Thoracic aorta (tissue), 2 donors: ENCODE measurements around the gene TBC1D4. TPM values are rescaled to one million over a fixed set of nuclear protein-coding genes. Genes with fewer than 3 reads are reported as not detected.

Experiments
- ATAC-seq: fragments of 150-250 bp; one replicate; pipeline ENCODE4 v1.8.0; 2017; ENCODE audit warnings: low read depth; ENCODE audit not compliant: insufficient number of reproducible peaks, low FRiP score
- DNase-seq: peaks from one replicate; pipeline ENCODE4 v3.0.0-alpha.2; 2020; ENCODE audit warnings: low spot score
- H3K27ac ChIP-seq, 2 donors: fragments of 200-600 bp; sonication (generic); 1 replicate in 1 of 2; 2 replicates in 1 of 2; pipeline ENCODE4 v1.5.1; 2016; ENCODE audit warnings: mild to moderate bottlenecking in 2 of 2, moderate library complexity in 2 of 2
- H3K27me3 ChIP-seq: fragments of 200-600 bp; sonication (generic); replicated peaks from 2 replicates; pipeline ENCODE4 v1.6.0; 2016; ENCODE audit warnings: mild to moderate bottlenecking; ENCODE audit not compliant: insufficient read depth
- H3K36me3 ChIP-seq: fragments of 200-600 bp; sonication (generic); one replicate; pipeline ENCODE4 v1.5.1; 2016
- H3K4me1 ChIP-seq, 2 donors: fragments of 200-600 bp; sonication (generic); 1 replicate in 1 of 2; 2 replicates in 1 of 2; pipeline versions ENCODE4 v1.5.1 to v1.6.0; 2016; ENCODE audit warnings: low read depth in 2 of 2, mild to moderate bottlenecking in 1 of 2; ENCODE audit not compliant: control insufficient read depth in 1 of 2
- H3K4me3 ChIP-seq: fragments of 200-600 bp; sonication (generic); 2 replicates; pipeline ENCODE4 v1.5.1; 2016; ENCODE audit warnings: mild to moderate bottlenecking
- H3K9me3 ChIP-seq: fragments of 200-600 bp; sonication (generic); 2 replicates; pipeline ENCODE4 v1.5.1; 2016
- total RNA-seq, 2 donors: library from RNA; depleted of rRNA; stranded (reverse); fragments of >200 nt; gene quantifications; one replicate each; pipeline versions ENCODE4 v1.1.0 to v1.2.3, GENCODE V29; 2016
- TF ChIP-seq, protein P1 (sequence below): fragments of 200-600 bp; sonication (generic); IDR thresholded peaks from one replicate; pipeline ENCODE4 v1.5.1; 2019; ENCODE audit warnings: antibody characterized with exemption

TBC1D4 gene
- total RNA-seq, 2 donors from 2014 or later = 15.8 to 20.3 TPM

DNA sequence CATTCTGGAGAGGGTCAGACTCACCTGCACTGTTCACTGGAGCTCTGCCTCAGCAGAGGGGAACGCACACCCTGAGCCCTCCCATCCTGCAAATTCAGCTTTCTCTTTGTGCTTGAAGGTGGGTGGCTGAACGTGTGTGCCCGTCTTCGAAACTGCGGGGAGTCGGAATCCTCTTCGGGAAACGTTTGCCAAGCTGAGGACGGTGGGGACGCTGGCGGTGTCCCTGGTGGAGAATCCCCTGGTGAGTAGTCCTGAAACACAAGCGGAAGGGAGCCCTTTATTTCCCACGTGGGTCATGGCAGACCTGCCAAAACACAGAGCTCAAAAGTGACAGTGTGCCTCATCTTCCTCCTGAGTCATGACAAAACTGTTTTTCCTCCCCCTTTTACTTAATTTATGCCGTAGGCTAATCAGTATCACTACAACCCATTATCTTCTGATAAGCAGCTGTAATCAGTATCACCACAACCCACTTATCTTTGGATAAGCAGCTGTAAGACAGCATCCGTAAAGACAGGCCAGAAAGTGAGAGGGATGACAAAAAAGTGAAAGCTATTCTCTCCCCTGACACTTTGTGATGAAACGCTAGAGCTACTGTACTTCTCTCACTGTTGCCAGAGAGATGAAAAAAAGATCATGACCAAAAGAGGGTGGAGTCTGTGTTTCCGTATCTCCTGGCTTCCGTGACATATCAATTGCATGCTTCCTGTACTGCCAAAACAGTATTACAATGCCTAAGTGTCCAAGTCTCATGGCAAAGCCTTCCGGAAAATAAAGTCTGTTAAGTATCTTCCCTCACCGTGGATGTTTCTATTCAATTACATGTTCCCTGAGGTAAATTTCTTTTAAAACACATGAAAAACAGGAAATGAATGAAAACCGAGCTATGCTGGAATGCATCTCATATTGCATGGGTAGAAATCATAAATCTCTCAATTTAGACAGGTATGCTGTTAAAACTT lies 155.5 kb downstream of the TBC1D4 start:
- Histone ChIP-seq H3K27me3 (no peaks in the 10 kb centered on the region), H3K4me1 (peaks cover 3 to 6% of the 10 kb centered on the region in 2 donors), H3K4me3 (peak overlapping the region; percentile 36), H3K27ac (no peak overlapping the region), H3K9me3 (no peaks in the 10 kb centered on the region), H3K36me3 (no peaks in the 10 kb centered on the region)
- DNase-seq (no peak), ATAC-seq (no peak)
- TF ChIP-seq, protein P1, sequence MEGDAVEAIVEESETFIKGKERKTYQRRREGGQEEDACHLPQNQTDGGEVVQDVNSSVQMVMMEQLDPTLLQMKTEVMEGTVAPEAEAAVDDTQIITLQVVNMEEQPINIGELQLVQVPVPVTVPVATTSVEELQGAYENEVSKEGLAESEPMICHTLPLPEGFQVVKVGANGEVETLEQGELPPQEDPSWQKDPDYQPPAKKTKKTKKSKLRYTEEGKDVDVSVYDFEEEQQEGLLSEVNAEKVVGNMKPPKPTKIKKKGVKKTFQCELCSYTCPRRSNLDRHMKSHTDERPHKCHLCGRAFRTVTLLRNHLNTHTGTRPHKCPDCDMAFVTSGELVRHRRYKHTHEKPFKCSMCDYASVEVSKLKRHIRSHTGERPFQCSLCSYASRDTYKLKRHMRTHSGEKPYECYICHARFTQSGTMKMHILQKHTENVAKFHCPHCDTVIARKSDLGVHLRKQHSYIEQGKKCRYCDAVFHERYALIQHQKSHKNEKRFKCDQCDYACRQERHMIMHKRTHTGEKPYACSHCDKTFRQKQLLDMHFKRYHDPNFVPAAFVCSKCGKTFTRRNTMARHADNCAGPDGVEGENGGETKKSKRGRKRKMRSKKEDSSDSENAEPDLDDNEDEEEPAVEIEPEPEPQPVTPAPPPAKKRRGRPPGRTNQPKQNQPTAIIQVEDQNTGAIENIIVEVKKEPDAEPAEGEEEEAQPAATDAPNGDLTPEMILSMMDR = no peak

DNA sequence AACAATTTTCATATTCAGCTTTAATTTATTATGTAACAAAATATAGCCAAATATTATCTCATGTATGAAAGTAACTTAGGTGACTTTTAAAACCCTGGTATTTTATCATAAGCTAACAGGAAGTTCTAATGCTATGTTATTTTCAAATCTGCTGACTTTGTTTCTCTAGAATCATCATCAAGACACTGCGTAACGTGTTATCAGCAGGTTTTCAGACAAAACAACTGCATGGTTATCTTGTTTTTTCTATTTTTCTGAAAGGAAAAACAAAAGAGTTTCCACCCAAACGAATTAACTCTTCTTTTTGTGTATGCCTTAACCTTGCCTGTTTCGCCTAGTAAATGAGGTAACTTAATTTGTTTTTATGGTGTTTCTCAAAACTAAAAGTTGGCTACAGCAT lies 156.3 kb downstream of the TBC1D4 start:
- Histone ChIP-seq H3K4me3 (peak overlapping the region; percentile 36), H3K36me3 (no peaks in the 10 kb centered on the region), H3K9me3 (no peaks in the 10 kb centered on the region), H3K27ac (no peak overlapping the region), H3K27me3 (no peaks in the 10 kb centered on the region), H3K4me1 (peaks cover 3 to 6% of the 10 kb centered on the region in 2 donors)
- TF ChIP-seq, protein P1 = no peak
- DNase-seq = no peak
- ATAC-seq = no peak

DNA sequence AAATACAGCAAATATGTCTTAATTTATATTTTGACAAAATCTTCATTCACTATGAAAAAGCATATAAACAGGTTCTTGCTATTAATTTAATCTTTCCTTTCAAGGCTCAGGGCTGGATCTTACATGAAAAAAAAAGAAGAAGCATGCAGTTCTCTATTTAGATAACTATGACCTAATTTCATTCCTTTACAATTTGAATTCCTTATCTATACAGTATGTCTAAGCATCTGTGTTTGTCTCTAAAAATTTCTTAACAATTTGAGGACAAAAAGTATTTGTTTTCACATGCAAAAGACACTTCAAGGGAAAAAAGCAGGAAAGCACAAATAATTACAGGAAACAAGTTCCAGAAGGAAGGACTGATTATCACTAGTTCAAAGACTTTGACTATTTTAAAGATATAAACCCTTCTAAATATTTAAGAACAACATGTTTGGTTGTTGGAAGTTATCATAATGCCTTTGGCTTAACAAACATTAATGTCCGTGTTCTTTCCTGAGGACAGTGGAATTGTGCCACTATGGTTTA lies 157.5 kb downstream of the TBC1D4 start:
- DNase-seq (no peak), ATAC-seq (no peak)
- Histone ChIP-seq H3K27ac (no peak overlapping the region), H3K4me3 (no peak overlapping the region), H3K4me1 (peaks cover 3 to 6% of the 10 kb centered on the region in 2 donors), H3K36me3 (no peaks in the 10 kb centered on the region), H3K9me3 (no peaks in the 10 kb centered on the region), H3K27me3 (no peaks in the 10 kb centered on the region)
- TF ChIP-seq, protein P1 = no peak

DNA sequence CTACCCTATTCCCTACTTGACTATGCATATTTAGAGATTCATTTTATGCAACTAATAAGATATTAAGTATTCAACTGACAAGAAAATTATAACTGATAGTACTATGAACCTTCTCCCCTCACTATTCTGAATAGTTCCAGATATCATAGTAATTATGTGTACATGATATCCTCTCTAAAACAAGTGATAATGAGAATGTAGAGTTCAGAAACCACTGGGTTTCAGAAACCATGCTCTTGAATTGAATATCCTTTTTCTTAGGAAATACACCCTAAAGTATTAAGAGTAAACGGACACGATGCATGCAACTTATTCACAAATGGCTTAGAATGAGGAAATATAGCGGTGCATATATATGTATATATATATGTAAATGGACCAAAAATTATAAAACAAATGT lies 160.9 kb downstream of the TBC1D4 start:
- no peak for ATAC-seq
- TF ChIP-seq, protein P1 = no peak

DNA sequence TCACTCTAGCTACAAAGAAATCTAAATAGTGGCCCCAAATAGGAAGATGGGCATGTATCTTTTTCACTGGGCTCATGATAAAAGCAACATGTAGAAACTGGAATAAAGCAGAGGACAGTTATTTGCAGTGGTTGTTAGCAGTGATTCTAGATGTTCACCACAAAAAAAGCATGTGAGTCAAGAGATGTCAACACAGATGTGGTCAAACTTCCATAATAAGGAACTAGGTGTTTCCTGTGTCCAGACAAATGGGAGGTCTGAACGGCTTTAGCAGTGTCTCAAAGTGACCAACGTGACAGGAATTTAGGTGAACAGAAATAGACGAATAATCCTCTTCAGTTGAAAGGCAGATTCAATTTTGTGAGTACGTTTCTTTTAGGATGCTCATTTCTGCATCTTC lies 162.7 kb downstream of the TBC1D4 start:
- DNase-seq (no peak), ATAC-seq (no peak)
- Histone ChIP-seq H3K27ac (no peak overlapping the region), H3K4me3 (no peak overlapping the region), H3K9me3 (no peaks in the 10 kb centered on the region), H3K36me3 (no peaks in the 10 kb centered on the region), H3K27me3 (no peaks in the 10 kb centered on the region), H3K4me1 (no peaks in the 10 kb centered on the region)
- TF ChIP-seq, protein P1 = no peak

More for the DNA sequence above, 160.9 kb downstream of the TBC1D4 start:
- Histone ChIP-seq H3K9me3 (no peaks in the 10 kb centered on the region), H3K27ac (no peak overlapping the region), H3K27me3 (no peaks in the 10 kb centered on the region), H3K36me3 (no peaks in the 10 kb centered on the region), H3K4me3 (no peak overlapping the region), H3K4me1 (no peaks in the 10 kb centered on the region)
- DNase-seq = no peak
